Left ventricle myocardium inferior (tissue), 1 donor: ENCODE results near the gene ODC1. TPM values are rescaled to one million over a fixed set of nuclear protein-coding genes. Genes with fewer than 3 reads are reported as not detected.

Source experiments
- DNase-seq: peaks from one replicate; pipeline ENCODE4 v3.0.0-alpha.2; 2020
- H3K27ac ChIP-seq: fragments of 200-600 bp; replicated peaks from 2 replicates; pipeline ENCODE4 v1.8.0; 2021
- H3K27me3 ChIP-seq: fragments of 200-600 bp; 2 replicates; pipeline ENCODE4 v1.8.0; 2021; ENCODE audit warnings: low read depth
- H3K36me3 ChIP-seq: fragments of 200-600 bp; 2 replicates; pipeline ENCODE4 v1.8.0; 2021
- H3K4me1 ChIP-seq: fragments of 200-600 bp; 2 replicates; pipeline ENCODE4 v1.8.0; 2021
- H3K4me3 ChIP-seq: fragments of 200-600 bp; 2 replicates; pipeline ENCODE4 v1.8.0; 2021; ENCODE audit warnings: mild to moderate bottlenecking, moderate library complexity
- H3K9me3 ChIP-seq: fragments of 200-600 bp; replicated peaks from 2 replicates; pipeline ENCODE4 v1.8.0; 2021
- intact Hi-C: fragments of 100-400 bp; cut with micrococcal nuclease; formaldehyde crosslinking; loops from one replicate; pipeline ENCODE4 v1.11.0; 2022
- total RNA-seq: library from RNA; stranded (reverse); fragmentation: NEBNext Ultra II Directional; extraction: Animal tissue kit (Norgen Biotek cat#: 25700); gene quantifications from one replicate; pipeline ENCODE4 v1.2.1, GENCODE V29; 2021
- TF ChIP-seq, protein P1 (sequence below): fragments of 200-600 bp; IDR thresholded peaks from 2 replicates; pipeline ENCODE4 v1.8.0; 2021; ENCODE audit warnings: antibody characterized with exemption, mild to moderate bottlenecking, borderline replicate concordance
- donor health status: DM: no; HTN: yes; CAD: no; lungs with severe emphysema.

ODC1 gene
- total RNA-seq, 1 donor from 2014 or later: 41.7 TPM

DNA sequence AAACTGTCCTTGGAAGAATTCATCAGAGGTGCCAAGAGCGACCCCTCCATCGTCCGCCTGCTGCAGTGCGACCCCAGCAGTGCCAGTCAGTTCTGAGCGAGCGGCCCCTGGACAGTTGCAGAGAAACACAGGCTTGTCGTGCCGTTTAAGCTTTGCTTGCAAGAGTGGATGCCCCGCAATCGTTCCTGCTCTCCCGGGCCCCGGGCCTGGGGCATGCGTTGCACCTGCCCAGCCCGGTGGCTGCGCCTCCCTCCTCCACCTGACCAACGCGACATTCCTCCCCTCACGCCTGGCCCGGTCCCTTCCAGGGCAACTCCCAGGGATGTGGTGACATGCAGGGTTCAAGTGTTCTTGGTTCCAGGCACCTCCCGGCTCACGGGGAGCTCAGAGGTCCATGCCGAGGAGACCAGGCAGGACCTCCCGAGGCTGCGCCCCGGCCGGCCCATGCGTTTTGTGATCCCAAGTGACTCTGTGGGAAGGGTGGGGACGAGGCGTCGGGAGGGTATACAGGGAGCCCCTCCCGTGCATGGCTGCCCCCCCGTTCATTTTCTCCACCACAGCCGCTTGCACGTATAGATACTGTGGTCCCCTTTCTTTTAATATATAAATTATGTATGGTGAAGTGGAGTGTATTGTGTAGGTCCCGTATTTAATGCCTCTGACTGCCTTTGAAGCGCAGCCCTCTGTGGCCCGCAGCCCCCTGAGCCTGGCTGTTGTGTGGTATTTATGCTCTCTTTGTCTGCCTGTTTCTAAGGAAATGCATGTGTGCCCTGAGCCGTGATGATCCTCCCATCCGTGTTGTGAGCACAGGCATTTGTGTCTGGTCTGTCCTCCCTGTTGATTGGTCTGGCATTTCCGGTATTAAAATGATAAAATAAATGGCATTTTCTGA lies 21.2 kb downstream of the ODC1 start:
- TF ChIP-seq, protein P1, sequence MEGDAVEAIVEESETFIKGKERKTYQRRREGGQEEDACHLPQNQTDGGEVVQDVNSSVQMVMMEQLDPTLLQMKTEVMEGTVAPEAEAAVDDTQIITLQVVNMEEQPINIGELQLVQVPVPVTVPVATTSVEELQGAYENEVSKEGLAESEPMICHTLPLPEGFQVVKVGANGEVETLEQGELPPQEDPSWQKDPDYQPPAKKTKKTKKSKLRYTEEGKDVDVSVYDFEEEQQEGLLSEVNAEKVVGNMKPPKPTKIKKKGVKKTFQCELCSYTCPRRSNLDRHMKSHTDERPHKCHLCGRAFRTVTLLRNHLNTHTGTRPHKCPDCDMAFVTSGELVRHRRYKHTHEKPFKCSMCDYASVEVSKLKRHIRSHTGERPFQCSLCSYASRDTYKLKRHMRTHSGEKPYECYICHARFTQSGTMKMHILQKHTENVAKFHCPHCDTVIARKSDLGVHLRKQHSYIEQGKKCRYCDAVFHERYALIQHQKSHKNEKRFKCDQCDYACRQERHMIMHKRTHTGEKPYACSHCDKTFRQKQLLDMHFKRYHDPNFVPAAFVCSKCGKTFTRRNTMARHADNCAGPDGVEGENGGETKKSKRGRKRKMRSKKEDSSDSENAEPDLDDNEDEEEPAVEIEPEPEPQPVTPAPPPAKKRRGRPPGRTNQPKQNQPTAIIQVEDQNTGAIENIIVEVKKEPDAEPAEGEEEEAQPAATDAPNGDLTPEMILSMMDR: no peak
- peaks cover 50% of the 10 kb centered on the region for H3K36me3 ChIP-seq
- peaks cover 2% of the 10 kb centered on the region for H3K4me1 ChIP-seq
- no peak for DNase-seq
- peaks cover 13% of the 10 kb centered on the region for H3K27me3 ChIP-seq
- H3K27ac ChIP-seq: no peak overlapping the region
- H3K4me3 ChIP-seq: no peak overlapping the region
- intact Hi-C loops: no loop called here
- no peaks in the 10 kb centered on the region for H3K9me3 ChIP-seq

DNA sequence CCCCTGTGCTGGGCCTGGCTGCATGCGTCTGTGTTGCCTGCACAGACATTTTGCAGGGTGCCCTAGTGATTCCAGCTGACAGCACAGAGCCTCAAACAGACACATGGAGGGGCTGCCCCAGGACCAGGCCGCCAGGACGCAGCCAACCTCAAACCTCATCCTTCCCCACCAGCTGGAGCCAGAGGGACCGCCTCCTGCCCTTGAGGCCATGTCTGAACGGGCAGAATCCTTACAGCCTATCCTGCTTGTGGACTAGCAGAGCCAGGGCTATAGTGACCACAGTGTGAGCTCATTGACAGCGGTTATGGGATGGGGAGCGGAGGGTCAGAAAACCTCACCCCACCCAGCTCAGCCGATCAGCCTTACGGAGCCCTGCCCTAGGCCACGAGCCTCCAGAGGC lies 22.4 kb downstream of the ODC1 start:
- intact Hi-C loops: no loop called here

DNA sequence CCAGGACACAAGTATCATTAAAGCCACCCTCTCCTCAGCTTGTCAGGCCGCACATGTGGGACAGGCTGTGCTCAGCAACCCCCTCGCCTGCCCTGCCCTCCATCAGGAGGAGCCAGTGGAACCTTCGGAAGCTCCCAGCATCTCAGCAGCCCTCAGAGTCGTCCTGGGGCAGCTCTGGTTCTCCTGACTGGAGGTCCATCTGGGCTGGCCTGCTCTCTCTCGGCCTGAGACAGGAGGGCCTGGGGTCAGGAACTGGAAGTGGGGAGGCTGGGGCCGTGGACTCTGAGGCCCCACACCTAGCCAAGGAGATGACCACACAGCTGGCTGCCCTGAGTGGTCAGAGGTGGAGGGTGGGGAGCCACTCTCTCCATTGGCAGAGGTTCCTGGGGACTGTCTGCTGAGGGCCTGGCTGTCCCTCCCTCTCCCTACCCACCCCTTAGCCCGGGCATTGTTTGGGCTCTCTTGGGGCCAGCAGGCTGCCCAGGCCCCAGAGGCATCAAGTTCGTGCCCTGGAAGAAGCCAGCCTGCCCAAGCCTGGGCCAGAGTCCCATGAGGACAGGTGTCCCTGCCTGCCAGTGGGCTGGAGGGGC lies 23.1 kb downstream of the ODC1 start:
- TF ChIP-seq, protein P1: no peak
- intact Hi-C loops: no loop called here
- H3K4me3 ChIP-seq: no peak overlapping the region
- no peaks in the 10 kb centered on the region for H3K9me3 ChIP-seq
- H3K27ac ChIP-seq: no peak overlapping the region
- no peak for DNase-seq
- no peaks in the 10 kb centered on the region for H3K27me3 ChIP-seq
- peaks cover 68% of the 10 kb centered on the region for H3K36me3 ChIP-seq
- H3K4me1 ChIP-seq: no peaks in the 10 kb centered on the region

More for the DNA sequence above, 22.4 kb downstream of the ODC1 start:
- TF ChIP-seq, protein P1: no peak
- no peak for DNase-seq
- H3K27me3 ChIP-seq: peaks cover under 1% of the 10 kb centered on the region
- H3K4me3 ChIP-seq: no peak overlapping the region
- peaks cover 63% of the 10 kb centered on the region for H3K36me3 ChIP-seq
- H3K4me1 ChIP-seq: no peaks in the 10 kb centered on the region
- no peaks in the 10 kb centered on the region for H3K9me3 ChIP-seq
- H3K27ac ChIP-seq: no peak overlapping the region

DNA sequence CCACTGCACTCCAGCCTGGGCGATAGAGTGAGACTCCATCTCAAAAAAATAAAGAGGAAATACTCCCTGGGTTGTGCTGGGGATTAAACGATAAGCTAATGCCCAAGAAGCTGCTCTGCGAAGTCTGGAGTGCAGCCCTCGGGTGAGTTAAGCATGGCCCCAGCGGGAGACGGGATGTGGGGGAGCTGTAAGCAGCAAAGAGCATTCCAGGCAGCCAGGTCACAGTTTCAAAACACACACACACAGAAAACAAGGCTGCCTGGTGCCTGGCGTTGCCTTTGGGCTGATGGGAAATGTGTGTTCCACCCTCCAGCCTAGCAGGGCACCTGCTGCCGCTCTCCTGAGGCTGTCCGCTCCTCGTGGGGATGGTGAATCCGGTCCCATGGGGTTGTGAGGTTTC lies 24.1 kb downstream of the ODC1 start:
- Histone ChIP-seq H3K27ac (no peak overlapping the region), H3K4me3 (no peak overlapping the region), H3K9me3 (no peaks in the 10 kb centered on the region), H3K27me3 (no peaks in the 10 kb centered on the region), H3K36me3 (peaks cover 72% of the 10 kb centered on the region), H3K4me1 (no peaks in the 10 kb centered on the region)
- intact Hi-C loops: no loop called here
- no peak for DNase-seq
- TF ChIP-seq, protein P1: no peak

DNA sequence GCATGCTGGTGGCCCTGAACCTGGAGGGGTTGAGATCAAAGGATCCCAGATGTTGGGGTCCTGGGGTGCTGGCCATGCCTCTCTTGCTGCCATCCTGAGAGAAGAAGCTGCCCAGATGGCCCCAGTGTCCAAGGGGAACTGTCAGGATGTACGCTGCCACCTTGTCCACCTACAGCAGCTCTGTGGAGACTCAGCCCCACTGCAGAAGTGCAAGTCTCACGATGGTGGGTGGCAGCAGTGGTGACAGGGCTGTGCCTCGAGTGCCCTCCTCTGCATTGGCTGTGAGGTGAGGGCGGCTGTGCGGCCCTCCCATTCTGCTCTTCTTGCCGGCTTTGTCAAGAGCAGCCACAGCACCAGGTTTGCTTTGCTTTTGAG lies 24.7 kb downstream of the ODC1 start:
- TF ChIP-seq, protein P1: no peak
- intact Hi-C loops: no loop called here

More for the DNA sequence above, 24.7 kb downstream of the ODC1 start:
- Histone ChIP-seq H3K4me3 (no peak overlapping the region), H3K36me3 (peaks cover 72% of the 10 kb centered on the region), H3K4me1 (no peaks in the 10 kb centered on the region), H3K9me3 (no peaks in the 10 kb centered on the region), H3K27ac (no peak overlapping the region), H3K27me3 (no peaks in the 10 kb centered on the region)
- DNase-seq: no peak
